Right ventricle myocardium inferior (tissue), 1 donor: ENCODE results near the gene PLXNA3. TPM values are rescaled to one million over a fixed set of nuclear protein-coding genes. Genes with fewer than 3 reads are reported as not detected.

Source experiments
- ATAC-seq: fragments of 200-7000 bp; cut with Tn5 transposase; one replicate; pipeline ENCODE4 v1.9.1; 2020; ENCODE audit warnings: mild to moderate bottlenecking, moderate library complexity
- DNase-seq: peaks from one replicate; pipeline ENCODE4 v3.0.0; 2021; ENCODE audit errors: missing footprints
- intact Hi-C: fragments of 100-400 bp; cut with DNase I; formaldehyde crosslinking; loops from one replicate; pipeline ENCODE4 v1.11.0; 2022
- total RNA-seq: library from RNA; stranded (reverse); fragmentation: NEBNext Ultra II Directional; extraction: Animal tissue kit (Norgen Biotek cat#: 25700); gene quantifications from one replicate; pipeline ENCODE4 v1.2.1, GENCODE V29; 2021
- donor health status: DM: no; HTN: yes; CAD: no; lungs with severe emphysema.

Gene PLXNA3
- total RNA-seq, 1 donor from 2014 or later = 23.2 TPM

DNA sequence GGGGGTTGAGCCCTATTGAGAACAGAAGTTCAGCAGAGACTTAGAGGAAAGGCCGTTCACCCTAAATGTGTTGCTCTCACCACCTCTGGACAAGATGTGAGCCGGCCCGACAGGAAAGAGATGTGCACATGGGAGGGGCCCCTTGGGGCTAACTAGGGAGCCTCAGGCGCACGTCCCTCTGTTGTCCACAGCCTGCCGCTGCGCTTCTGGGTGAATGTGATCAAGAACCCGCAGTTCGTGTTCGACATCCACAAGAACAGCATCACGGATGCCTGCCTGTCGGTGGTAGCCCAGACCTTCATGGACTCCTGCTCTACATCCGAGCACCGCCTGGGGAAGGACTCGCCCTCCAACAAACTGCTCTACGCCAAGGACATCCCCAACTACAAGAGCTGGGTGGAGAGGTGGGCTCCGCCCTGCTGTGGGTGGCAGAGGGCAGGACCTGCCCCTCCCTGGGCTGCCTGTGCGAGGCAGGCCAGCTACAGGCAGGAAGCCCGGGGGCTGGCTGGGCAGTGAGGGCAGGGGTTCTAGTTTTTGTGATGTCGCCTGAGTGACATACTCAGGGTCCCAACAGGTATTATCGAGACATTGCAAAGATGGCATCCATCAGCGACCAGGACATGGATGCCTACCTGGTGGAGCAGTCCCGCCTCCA lies 13.0 kb downstream of the PLXNA3 start:
- intact Hi-C loops = no loop called here
- DNase-seq (no peak), ATAC-seq (no peak)

DNA sequence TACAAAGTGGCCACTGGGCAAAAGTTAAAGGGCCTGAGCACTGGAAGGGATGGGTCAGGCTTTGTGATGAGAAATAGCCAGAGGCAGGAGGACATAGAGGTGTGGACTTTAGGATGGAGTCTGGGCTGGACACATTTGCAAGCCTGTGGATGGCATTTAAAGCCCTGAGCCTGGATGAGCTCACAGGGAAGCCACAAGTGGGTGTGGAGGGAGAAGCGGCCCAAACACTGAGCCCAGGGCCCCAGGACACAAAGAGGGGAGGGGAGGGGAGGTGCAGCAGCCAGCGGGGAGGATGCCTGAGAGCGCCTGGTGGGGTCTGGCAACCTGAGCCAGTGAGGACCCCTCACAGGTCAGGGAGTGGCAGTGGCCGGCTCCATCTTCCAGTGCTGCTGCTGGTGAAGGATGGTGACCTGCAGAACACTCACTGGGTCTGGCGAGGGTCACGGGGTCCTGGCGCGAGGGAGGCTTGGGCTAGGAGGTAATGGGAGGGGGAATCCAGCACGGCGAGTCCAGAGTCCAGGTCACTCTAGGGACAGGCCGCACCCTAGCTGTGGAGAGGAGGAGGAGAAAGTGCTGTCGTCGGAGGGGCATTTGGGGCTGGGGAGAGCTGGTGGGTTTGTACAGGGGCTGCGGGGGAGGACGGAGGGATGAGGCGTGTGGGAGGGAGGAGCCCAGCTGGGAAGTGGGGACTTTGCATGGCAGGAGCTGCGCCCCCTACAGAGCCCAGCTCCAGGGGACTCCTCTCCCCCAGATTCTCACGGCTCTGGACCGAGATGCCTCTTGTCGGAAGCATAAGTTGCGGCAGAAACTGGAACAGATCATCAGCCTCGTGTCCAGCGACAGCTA lies 14.0 kb downstream of the PLXNA3 start:
- ATAC-seq (no peak), DNase-seq (no peak)
- intact Hi-C loops = no loop called here

DNA sequence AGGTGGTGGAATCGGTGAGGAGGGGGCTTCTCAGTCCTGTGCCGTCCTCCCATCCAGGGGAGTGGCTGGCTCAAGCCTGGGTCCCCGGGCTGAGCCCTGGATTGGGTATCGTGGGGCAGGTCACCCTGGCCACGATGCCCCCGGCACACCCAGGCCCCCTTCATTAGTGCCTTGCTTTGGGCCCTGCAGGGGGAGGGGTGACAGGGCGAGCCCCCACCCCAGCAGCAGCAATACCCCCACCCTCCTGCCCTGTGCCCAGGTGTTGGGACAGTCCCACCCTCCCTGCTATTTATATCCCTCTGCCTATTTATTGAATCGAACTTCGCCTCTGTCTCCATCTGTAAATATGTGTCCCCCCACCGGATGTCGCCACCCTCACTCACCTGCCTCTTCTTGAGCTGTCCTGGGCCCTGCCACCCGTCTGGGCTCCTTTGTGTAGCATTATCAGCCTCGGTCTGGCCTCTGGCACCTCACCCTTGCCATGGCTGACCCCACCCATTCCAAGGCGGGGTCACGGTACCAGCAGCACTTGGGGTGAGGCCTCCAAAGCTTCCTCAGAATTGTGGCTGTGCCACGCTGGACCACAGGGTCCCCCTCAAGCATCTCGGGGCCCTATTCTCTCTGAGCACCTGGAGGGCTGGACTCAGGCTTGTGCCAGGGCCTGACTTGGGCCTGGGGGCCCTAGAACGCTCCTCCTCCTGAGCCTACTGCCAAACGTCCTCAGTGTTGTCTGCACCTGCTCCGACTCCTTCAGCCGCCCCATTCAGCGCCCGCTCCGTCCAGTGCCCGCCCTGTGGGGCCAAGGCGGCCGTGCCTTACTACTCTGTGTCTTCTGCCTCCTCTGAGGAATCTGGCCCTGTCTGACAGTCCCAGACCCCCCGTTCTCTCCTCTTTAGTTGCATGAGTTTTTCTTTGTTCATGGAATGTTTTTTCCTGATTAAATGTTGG lies 14.9 kb downstream of the PLXNA3 start:
- intact Hi-C loops = no loop called here
- DNase-seq (no peak), ATAC-seq (no peak)

DNA sequence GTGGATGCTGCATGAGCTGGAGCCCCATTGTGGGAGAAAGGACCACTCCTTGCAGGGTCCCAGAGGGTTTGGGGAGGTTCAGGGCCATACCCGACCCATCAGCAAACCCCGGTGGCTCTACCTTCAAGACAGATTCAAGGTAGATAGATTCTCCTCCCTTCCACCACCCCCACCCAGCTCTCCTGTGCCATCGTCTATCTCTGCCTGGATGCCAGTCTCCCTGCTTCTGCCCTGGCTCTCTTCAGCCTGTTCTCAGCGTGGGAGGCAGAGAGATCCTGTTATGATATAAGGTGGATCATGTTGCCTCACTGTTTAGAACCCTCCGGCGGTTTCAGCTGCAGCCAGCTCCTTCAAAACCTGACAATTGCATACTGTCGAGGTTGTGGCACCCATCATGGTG lies 15.6 kb downstream of the PLXNA3 start:
- intact Hi-C loops = no loop called here
- DNase-seq = no peak
- no peak for ATAC-seq

DNA sequence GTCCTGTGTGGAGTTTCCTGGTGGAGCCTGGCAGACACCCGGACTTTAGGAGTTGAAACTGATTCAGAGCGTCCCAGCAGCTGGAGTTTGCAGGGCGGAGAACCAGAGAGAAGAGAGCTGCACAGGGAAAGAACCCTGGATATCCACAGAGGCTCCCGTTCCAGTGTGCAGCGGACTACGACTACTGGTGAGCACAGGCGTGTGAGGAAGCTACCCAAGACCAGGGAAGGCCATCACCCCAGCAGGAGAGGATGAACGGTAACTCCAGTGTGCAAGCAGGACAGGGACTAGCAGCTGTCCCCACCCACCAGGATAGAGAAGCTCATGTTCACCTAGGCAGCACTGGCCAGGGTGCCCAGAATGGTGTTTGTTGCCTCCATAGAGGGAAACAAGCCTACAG lies 18.7 kb downstream of the PLXNA3 start:
- no peak for ATAC-seq
- intact Hi-C loops = loop anchor here (5.0 kb wide), 1 partner anchor 35 kb away; the partner anchor contains the start of gene FAM50A
- no peak for DNase-seq

DNA sequence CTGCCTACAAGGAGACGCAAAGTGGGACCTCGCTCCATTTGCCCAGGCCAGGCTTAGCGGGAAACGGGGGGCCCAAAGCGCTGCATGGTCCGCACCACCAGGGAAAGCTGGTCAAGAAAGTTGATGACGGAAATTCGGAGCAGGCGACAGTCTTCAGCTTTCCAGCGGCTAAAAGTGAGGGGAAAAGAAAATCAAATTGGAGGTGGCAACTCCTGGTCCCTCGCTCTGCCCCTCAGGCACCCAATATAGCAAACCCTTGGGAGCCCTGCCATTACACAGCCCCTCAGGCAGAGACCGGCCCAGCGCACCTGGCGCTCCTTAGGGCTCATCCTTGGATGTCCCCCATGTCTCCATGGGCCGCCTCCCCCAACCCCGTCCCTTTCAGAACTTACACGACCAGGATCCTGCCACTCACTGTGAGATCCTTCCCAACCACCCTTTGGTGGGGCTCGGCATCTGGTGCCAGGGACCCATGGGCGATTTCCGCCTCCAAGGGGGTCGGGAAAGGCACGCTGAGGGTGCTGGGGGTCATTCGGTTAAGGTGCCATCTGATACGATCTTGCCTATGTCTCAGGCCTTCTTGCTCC lies 19.9 kb downstream of the PLXNA3 start:
- intact Hi-C loops = loop anchor here (2.0 to 5.0 kb wide), 2 partner anchors 19 to 36 kb away; partner anchors contain the start of genes FAM50A and PLXNA3
- DNase-seq (no peak), ATAC-seq (no peak)

DNA sequence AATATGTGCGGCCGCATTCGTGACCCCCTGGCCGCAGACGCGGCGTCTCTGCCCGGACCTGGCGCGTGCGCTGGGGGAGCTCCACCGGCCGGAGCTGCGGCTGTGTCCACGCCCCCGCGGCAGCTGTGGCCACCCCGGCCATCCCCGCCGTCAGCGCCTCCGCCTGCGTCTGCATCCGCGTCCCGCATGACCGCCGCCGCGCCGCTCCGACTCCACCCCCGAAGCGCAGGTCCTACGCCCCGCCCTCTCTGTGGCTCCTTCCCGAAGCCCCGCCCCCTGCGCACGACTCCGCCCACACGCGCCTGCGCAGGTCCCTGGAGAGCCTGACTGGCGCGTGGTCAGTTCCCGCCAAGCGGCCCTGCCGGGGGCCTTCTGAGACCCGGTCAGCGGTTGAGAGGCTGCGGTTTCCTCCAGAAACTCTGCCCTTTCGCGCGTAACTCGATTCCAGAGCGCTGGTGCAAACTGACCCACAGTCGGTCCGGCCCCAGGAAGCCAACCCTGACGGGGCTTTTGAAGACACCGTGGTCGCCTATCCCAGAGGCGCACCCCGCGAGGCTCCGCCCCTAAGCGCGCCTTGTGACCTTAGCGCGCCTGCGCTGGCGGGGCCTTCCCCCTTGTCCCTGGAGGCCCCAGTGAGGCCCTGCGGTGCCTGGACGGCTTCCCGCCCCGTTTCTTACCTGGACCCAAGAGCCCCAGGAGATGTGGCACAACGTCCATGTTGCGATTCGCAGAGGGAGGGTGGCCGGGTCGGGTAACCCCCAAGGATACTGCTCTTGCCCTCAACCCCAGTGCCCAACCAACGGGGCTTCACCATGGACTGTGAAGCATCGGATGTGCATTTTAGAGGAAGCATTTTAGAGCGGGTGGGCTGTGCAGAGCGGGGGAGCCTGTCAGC lies 20.9 kb downstream of the PLXNA3 start, which contains the start of gene LAGE3:
TSS of gene LAGE3 (minus strand) at position 554 of the 895 bp plus-strand sequence. CDS start at position 188, 366 bp downstream.
- ATAC-seq (peak; percentile 96), DNase-seq (peak; percentile 97)
- intact Hi-C loops = loop anchor here (2.0 to 5.0 kb wide), 2 partner anchors 20 to 37 kb away; partner anchors contain the start of genes FAM50A and PLXNA3

DNA sequence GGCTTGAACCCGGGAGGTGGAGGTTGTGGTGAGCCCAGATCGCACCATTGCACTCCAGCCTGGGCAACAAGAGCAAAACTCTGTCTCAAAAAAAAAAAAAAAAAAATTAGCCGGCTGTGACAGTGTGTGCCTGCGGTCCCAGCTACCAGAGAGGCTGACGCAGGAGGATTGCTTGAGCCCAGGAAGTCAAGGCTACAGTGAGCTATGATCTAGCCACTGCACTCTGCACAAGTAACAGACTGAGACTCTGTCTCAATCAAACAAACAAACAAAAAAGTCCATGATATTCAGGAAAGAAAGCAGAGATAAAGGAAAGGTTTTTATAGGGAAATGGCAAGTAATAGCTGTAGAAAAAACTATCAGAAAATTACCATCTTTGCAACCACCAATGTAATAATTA lies 23.1 kb downstream of the PLXNA3 start:
- intact Hi-C loops = no loop called here
- ATAC-seq (no peak), DNase-seq (no peak)

DNA sequence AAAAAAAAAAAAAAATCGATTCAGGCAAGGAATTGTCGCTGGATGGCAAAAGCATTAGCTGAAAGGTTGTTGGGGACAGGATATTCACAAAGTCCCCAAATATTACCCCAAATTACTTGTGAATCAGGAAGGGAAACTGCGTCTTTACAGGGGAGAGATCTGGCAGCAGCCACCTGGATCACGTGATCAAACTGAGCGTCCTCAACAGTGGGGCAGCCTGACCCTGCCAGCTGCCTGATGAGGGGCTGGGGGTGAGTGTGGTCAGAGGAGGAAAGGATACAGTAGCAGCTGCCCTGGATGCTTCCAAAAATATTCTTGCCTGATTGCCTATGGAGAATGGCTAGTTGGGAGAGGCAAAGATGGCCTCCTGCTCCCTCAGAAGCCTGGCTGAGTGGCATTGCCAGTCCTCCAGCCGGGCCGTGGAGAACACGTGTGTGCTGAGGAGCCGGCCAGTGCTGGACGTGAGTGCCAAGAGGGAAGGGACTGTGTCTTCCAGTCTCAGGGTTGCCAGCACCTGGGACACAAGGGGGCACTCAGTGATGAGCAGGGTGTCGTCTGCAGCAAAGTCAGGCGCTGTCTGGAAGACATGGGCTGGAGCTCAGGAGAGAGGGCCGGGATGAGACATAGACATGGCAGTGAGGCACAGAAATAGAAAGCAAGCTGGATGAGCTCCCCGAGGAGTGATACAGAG lies 24.0 kb downstream of the PLXNA3 start:
- no peak for ATAC-seq
- DNase-seq = no peak
- intact Hi-C loops = no loop called here

DNA sequence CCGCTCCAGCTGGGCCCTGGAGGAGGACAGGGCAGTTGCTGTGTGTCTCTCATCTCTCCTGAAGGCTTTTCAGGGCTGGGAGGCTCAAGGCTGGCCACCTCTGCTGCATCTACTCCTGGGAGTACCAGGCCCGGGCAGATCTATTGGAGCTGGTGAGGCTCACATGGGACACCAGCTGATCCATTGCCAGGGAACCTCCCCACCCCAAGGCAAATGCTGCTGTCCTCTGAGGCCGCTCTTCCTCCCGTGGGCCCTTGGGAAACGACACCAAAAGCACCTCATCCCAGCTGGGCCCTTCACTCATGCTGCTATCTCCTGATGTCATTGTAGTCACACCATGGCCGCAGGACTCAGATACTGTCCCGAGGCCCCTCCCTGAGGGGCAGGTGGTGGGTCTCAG lies 24.7 kb downstream of the PLXNA3 start:
- ATAC-seq = no peak
- DNase-seq = no peak
- intact Hi-C loops = no loop called here

DNA sequence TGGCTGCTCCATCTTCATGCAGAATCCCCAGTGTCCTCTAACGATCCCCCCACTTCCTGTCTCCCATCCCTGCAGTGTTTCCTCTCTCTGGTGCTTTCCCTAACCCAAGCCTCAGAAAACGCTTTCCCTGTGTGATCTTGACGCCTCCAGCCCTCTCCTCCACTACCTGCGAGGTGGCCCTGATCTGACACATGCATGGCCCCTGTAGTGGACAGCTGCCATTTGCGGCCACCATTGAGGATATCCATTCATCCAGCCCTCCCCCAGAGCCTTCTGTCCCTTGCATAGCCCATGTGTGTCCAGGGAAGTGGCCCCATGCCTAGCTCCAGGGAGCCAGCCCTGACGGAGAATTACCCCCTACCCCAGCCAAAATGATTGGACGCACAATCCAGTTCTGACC lies 25.2 kb downstream of the PLXNA3 start:
- intact Hi-C loops = no loop called here
- ATAC-seq = no peak
- no peak for DNase-seq

DNA sequence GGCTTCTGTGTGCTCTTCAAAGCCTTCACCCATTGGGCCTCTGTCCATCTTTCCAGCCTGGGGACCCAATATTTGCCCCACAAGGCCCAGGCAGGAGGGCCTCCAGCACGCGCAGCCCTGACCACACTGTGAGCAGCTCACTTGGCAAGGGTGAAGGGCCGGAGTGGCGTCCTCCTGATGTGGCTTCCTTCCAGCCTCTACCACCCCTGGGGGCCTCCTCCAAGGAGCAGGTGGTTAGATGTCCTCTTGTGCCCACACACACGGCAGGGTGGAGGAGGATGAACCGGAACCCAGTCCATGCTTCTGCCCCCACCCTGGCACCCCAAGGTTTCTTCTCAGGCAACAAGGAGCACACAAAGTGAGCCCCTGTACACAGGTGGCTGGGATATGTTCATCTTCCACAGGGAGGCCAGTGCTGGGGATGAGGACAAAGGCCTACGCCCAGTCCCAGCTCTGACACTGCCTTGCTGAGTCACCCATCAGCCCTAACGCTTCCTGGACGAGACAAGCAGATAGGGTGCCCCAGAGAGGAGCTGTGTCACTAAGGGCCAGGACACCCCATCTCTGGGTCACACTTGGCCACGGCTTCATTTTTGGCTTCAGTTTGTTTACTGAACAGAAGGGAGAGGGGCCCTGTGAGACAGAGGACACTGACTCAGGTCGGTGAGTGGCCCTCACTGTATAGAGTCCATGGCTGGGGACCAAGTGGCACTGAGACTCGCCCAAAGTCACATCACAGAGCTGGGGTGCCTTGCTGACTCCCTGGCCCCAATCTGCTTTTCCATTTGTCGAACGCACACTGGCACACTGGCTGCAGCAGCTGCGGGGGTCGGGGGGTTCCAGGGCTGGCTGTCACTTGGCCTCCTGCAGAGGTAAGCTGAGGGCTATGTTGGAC lies 26.4 kb downstream of the PLXNA3 start:
- no peak for DNase-seq
- no peak for ATAC-seq
- intact Hi-C loops = no loop called here

DNA sequence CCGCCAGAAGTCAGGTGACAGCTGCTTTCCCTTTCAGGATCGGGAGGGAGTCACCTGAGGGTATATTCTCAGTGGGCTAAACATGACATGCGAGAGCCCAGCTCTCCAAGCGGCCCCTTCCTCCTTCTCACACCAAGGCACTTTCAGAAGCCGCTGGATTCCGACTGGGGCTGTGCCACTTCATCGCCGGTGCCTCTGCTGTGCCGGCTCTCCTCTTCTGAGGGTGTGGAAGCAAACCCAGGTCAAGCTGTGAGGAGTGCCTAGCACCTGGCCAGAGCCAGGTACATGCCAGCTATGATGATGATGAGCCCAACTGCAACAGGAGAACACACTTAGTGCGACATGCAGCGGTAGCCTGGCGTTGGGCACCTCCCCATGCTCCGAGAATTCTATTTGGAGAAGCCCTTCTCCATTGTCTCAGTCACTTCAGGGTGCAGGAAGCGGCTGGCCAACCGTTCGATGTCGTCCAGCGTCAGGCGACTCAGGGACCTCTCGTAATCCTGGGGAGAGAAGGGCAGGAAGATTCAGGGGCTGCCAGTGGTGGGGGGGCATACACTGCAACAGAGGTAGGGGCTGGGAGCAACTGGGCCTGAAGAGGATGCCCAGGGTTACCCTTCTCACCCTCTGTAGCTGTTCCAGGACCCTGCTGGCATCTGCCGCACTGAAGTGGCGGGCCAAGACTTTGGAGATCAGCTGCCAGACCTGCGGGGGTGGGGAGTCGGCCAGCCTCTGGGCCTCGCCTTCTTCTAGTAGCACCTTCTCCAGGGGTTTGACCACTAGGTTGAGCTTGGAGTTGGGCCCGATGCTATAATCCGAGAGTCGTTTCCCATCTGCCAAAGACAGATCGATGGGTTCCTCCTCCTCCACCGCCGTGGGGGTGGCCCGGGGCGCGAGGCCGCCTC lies 27.3 kb downstream of the PLXNA3 start:
- intact Hi-C loops = loop anchor here (2.0 kb wide), 1 partner anchor 31 kb away; the partner anchor contains the start of gene FAM3A
- no peak for DNase-seq
- no peak for ATAC-seq

DNA sequence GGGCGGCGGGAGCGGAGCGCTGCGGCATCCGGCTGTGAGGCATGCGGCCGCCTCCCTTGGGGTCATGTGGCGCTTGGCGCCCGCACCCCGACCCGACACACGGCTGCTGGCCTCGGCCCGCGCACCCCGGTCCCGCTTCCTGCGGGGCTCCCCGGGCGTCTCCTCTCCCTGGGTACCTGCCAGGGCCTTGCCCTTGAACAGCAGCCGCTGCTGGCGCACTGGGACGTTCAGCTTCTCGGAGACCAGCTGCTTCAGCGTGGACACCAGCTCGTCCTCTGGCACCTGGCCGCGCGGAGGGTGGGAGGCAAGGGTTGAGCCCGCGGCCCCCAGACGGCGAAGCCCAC lies 27.9 kb downstream of the PLXNA3 start:
- intact Hi-C loops = loop anchor here (2.0 kb wide), 1 partner anchor 31 kb away; the partner anchor contains the start of gene FAM3A
- peak; percentile 76 for DNase-seq
- ATAC-seq = no peak
